ENCODE results near the gene CILP2.
A peak's percentile ranks its signal among the peaks of the same experiment; 100 is the strongest.

CILP2 gene

GRCh38 chr19:19538061-19538784 lies at the start of gene CILP2:
Gene CILP2 (plus strand): TSS chr19:19538265. CDS start chr19:19538350, 85 bp downstream.
- no peak for DNase-seq (ENCODE audit: low read depth in 2 of 2)

DNA sequence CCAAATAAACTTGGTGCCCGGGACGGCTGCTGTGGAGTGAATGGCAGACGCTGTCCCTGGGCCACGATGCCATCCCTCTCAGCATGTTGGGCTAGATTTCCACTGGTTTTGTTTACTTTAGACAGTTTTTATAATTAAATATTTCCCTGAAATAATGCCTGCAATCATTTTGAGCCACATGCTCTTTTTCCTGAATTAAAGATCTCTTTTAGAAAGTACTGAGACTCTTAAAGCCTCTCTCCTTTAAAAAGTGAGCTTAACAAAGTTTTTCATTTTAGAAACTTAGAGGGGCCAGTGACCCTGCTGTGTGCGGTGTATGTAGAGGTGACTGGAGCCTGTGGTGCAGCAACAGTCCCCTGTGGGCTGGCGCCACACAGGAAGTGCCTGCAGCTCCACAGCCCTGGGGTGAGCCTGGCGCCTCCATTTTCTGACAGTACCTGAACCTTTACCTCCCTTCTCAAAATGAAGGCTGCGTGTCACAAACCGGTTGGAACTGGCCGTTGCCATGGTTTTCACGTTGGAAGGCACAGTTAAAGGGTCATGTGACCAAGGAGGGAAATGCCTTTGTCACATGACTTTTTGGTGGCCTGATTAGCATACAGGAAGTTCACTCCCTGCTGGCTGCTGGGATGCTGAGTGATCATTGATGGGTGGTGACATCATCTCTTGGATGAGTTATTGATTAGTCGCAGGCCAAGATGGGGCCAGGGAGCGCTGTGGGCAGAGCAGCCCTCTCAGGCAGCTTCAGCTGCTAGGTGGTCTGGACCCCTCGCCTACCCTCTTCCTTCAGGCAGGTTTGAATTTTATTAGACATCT lies 49.0 kb upstream of the CILP2 start:
- DNase-seq (ENCODE audit: low read depth in 2 of 2) = peak; percentile 84 to 85

GRCh38 chr19:19489804-19490204 lies 48.3 kb upstream of the CILP2 start:
- no peak for DNase-seq (ENCODE audit: low read depth in 2 of 2)

GRCh38 chr19:19490214-19490968 lies 47.7 kb upstream of the CILP2 start:
- peak; percentile 57 to 75 for DNase-seq (ENCODE audit: low read depth in 2 of 2)

GRCh38 chr19:19491321-19492025 lies 46.6 kb upstream of the CILP2 start:
- no peak for DNase-seq (ENCODE audit: low read depth in 2 of 2)

DNA sequence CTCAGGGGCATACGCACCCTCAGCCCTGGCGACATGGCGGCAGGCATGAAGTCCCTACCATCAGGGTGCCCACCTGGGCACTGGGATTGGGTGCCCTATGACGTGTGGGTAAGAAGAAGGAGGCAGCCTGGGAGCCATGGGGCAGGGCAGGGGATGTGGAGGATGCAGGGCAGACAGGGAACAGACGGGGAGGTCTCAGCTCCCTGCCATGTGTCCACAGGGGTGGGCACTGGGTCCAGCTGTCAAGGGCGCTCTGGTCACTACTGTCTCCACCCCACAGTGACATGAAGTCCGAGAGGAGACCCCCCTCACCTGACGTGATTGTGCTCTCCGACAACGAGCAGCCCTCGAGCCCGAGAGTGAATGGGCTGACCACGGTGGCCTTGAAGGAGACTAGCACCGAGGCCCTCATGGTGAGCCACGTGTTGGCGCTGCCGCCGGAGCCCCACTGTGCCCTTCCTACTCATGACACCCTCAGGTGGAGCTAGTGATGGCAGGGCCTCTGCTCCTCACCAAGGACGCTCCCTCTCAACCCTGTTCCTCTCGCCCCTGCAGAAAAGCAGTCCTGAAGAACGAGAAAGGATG lies 45.9 kb upstream of the CILP2 start:
- DNase-seq (ENCODE audit: low read depth in 2 of 2) = no peak

- no peak for DNase-seq (ENCODE audit: low read depth in 2 of 2)
Observed at GRCh38 chr19:19493841-19494546, 44.1 kb upstream of the CILP2 start.

GRCh38 chr19:19495614-19496603 lies 42.2 kb upstream of the CILP2 start:
- no peak for DNase-seq (ENCODE audit: low read depth in 2 of 2)

GRCh38 chr19:19498255-19498991 lies 39.6 kb upstream of the CILP2 start:
- no peak for DNase-seq (ENCODE audit: low read depth in 2 of 2)

GRCh38 chr19:19499272-19499995 lies 38.6 kb upstream of the CILP2 start:
- no peak for DNase-seq (ENCODE audit: low read depth in 2 of 2)

DNA sequence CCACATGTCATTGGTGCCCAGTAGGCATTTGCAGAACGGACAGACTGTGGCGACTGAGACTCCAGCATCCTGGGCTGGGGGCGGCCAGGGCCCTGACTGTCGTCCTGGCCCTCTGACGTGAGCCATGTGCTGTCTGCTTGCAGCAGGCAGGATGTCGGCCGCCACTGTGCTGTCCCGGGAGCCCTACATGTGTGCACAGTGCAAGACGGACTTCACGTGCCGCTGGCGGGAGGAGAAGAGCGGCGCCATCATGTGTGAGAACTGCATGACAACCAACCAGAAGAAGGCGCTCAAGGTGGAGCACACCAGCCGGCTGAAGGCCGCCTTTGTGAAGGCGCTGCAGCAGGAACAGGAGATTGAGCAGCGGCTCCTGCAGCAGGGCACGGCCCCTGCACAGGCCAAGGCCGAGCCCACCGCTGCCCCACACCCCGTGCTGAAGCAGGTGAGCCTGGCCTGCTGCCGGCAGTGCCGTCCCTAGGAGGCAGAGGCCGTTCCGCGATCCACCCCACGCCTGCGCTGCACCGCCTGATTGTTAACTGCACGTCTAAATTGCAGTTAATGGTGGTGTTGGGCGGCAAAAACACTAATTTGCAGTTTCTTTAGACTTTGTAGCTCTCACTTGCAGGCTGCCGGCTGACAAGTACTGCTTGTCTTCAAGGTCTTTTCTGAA lies 37.0 kb upstream of the CILP2 start:
- DNase-seq (ENCODE audit: low read depth in 2 of 2) = no peak

GRCh38 chr19:19501798-19502197 lies 36.3 kb upstream of the CILP2 start:
- DNase-seq (ENCODE audit: low read depth in 2 of 2) = no peak

DNA sequence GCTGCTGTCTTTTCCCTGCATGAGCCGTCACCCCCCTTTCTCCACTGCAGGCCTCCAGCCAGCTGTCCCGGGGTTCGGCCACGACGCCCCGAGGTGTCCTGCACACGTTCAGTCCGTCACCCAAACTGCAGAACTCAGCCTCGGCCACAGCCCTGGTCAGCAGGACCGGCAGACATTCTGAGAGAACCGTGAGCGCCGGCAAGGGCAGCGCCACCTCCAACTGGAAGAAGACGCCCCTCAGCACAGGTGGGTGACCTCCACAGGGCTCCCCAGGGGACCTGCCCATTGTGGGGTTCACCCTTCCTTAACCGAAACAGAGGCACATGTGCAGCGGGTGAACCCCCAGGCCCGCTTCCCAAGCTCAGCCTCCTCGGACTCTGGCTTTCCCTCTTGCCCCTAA lies 35.8 kb upstream of the CILP2 start:
- DNase-seq (ENCODE audit: low read depth in 2 of 2) = no peak

- DNase-seq (ENCODE audit: low read depth in 2 of 2) = no peak
Observed at GRCh38 chr19:19502808-19503602, 35.1 kb upstream of the CILP2 start.

DNA sequence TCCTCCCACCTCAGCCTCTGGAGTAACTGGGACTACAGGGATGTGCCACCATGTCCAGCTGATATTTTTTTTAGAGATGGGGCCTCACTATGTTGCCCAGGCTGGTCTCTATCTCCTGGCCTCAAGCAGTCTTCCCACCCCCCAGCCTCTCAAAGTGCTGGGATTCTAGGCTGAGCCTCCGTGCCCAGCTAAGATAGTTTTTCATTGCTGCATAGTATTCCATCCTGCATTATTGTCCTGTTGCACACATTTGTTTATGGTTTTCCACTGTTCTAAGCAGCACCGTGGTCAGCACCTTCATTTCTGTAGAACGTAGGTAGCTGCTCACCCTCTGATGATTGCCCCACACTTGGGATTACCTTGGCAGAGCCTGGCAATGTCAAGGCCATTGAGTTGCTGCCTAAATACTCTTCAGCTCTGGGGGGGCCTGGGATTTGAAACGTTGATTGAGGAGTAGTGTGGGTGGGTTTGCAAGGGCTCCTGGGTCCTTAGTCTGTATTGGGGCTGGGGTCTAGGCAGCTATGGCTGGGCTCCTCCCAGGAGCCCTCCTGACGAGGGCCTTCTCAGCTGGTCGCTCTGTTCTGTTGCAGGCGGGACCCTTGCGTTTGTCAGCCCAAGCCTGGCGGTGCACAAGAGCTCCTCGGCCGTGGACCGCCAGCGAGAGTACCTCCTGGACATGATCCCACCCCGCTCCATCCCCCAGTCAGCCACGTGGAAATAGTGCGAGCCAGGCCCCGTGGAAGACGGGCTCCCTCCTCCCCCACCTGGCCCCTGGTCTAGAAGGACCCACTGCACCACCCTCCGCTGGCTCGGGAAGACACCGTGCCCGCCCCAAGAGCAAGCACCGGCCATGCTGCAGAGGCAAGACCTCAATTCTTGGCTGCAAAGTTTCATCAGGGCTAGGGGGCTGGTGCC lies 33.1 kb upstream of the CILP2 start:
- no peak for DNase-seq (ENCODE audit: low read depth in 2 of 2)

All from stimulated activated CD4-positive, alpha-beta T cell treated with anti-CD3 and anti-CD28 coated beads, Interleukin-15, amount 100 ng/mL, for 48 hours (primary cell).